ENCODE measurements around the gene GATAD2B.
A peak's percentile ranks its signal among the peaks of the same experiment; 100 is the strongest.

Gene GATAD2B

GRCh38 chr1:153945795-153946621 lies 23.2 kb upstream of the GATAD2B start (continued):
- TF ChIP-seq, protein P1, sequence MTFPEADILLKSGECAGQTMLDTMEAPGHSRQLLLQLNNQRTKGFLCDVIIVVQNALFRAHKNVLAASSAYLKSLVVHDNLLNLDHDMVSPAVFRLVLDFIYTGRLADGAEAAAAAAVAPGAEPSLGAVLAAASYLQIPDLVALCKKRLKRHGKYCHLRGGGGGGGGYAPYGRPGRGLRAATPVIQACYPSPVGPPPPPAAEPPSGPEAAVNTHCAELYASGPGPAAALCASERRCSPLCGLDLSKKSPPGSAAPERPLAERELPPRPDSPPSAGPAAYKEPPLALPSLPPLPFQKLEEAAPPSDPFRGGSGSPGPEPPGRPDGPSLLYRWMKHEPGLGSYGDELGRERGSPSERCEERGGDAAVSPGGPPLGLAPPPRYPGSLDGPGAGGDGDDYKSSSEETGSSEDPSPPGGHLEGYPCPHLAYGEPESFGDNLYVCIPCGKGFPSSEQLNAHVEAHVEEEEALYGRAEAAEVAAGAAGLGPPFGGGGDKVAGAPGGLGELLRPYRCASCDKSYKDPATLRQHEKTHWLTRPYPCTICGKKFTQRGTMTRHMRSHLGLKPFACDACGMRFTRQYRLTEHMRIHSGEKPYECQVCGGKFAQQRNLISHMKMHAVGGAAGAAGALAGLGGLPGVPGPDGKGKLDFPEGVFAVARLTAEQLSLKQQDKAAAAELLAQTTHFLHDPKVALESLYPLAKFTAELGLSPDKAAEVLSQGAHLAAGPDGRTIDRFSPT (tag by site-specific recombination; IDR thresholded peaks at IDR 0.05) = peak; percentile 94
- TF ChIP-seq IKZF3 (tag by site-specific recombination; IDR thresholded peaks at IDR 0.05) = no peak
- no peak for TF ChIP-seq ZNF624 (tag by site-specific recombination; IDR thresholded peaks at IDR 0.05)
- TF ChIP-seq PATZ1 (tag by site-specific recombination; IDR thresholded peaks at IDR 0.05) = peak; percentile 80
- TF ChIP-seq, protein P2, sequence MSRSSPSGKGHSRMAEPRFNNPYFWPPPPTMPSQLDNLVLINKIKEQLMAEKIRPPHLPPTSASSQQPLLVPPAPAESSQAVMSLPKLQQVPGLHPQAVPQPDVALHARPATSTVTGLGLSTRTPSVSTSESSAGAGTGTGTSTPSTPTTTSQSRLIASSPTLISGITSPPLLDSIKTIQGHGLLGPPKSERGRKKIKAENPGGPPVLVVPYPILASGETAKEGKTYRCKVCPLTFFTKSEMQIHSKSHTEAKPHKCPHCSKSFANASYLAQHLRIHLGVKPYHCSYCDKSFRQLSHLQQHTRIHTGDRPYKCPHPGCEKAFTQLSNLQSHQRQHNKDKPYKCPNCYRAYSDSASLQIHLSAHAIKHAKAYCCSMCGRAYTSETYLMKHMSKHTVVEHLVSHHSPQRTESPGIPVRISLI (tag by site-specific recombination; IDR thresholded peaks at IDR 0.05) = no peak
- no peak for TF ChIP-seq ZNF138 (tag by site-specific recombination; IDR thresholded peaks at IDR 0.05; ENCODE audit: borderline replicate concordance)
- TF ChIP-seq KLF9 (tag by site-specific recombination; IDR thresholded peaks at IDR 0.05; ENCODE audit: low read depth) = peak; percentile 55
- TF ChIP-seq ZNF692 (tag by site-specific recombination; IDR thresholded peaks at IDR 0.05) = peak; percentile 66; the same call in 1 of the 2 replicates
- no peak for TF ChIP-seq ZNF664 (tag by site-specific recombination; IDR thresholded peaks at IDR 0.05)
- TF ChIP-seq, protein P3, sequence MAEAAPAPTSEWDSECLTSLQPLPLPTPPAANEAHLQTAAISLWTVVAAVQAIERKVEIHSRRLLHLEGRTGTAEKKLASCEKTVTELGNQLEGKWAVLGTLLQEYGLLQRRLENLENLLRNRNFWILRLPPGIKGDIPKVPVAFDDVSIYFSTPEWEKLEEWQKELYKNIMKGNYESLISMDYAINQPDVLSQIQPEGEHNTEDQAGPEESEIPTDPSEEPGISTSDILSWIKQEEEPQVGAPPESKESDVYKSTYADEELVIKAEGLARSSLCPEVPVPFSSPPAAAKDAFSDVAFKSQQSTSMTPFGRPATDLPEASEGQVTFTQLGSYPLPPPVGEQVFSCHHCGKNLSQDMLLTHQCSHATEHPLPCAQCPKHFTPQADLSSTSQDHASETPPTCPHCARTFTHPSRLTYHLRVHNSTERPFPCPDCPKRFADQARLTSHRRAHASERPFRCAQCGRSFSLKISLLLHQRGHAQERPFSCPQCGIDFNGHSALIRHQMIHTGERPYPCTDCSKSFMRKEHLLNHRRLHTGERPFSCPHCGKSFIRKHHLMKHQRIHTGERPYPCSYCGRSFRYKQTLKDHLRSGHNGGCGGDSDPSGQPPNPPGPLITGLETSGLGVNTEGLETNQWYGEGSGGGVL (tag by site-specific recombination; IDR thresholded peaks at IDR 0.05) = peak; percentile 69
- 0 out of 2 replicates have a peak, but pooled peaks have one; percentile 65 for TF ChIP-seq ZBTB7A (tag by site-specific recombination; IDR thresholded peaks at IDR 0.05; ENCODE audit: low read depth)
- TF ChIP-seq ZNF830 (tag by site-specific recombination; IDR thresholded peaks at IDR 0.05; ENCODE audit: low read depth) = no peak
- TF ChIP-seq YY2 (tag by site-specific recombination; IDR thresholded peaks at IDR 0.05) = no peak
- TF ChIP-seq YY1 (tag by site-specific recombination; IDR thresholded peaks at IDR 0.05) = peak; percentile 13; the same call in 1 of the 2 replicates
- TF ChIP-seq FEZF1 (tag by site-specific recombination; IDR thresholded peaks at IDR 0.05) = no peak
- TF ChIP-seq, protein P4, sequence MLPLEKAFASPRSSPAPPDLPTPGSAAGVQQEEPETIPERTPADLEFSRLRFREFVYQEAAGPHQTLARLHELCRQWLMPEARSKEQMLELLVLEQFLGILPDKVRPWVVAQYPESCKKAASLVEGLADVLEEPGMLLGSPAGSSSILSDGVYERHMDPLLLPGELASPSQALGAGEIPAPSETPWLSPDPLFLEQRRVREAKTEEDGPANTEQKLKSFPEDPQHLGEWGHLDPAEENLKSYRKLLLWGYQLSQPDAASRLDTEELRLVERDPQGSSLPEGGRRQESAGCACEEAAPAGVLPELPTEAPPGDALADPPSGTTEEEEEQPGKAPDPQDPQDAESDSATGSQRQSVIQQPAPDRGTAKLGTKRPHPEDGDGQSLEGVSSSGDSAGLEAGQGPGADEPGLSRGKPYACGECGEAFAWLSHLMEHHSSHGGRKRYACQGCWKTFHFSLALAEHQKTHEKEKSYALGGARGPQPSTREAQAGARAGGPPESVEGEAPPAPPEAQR (tag by site-specific recombination; IDR thresholded peaks at IDR 0.05) = no peak
- no peak for TF ChIP-seq ZNF560 (tag by site-specific recombination; IDR thresholded peaks at IDR 0.05; ENCODE audit: borderline replicate concordance)
- TF ChIP-seq ZFP37 (tag by site-specific recombination; IDR thresholded peaks at IDR 0.05) = no peak; the same call in 1 of the 2 replicates
- peak; percentile 61; the same call in 1 of the 2 replicates for TF ChIP-seq WT1 (tag by site-specific recombination; IDR thresholded peaks at IDR 0.05)
- no peak for TF ChIP-seq ZBTB49 (tag by site-specific recombination; IDR thresholded peaks at IDR 0.05; ENCODE audit: low read depth)
- TF ChIP-seq, protein P5, sequence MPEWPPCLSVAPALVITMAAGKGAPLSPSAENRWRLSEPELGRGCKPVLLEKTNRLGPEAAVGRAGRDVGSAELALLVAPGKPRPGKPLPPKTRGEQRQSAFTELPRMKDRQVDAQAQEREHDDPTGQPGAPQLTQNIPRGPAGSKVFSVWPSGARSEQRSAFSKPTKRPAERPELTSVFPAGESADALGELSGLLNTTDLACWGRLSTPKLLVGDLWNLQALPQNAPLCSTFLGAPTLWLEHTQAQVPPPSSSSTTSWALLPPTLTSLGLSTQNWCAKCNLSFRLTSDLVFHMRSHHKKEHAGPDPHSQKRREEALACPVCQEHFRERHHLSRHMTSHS (tag by site-specific recombination; IDR thresholded peaks at IDR 0.05) = no peak
- no peak for TF ChIP-seq ZNF10 (tag by site-specific recombination; IDR thresholded peaks at IDR 0.05)
- peak; percentile 89 for TF ChIP-seq ZBTB8A (tag by site-specific recombination; IDR thresholded peaks at IDR 0.05)
- peak; percentile 63 for TF ChIP-seq ZFHX2 (tag by site-specific recombination; conservative IDR thresholded peaks at IDR 0.05)
- no peak for TF ChIP-seq ZNF404 (tag by site-specific recombination; IDR thresholded peaks at IDR 0.05)
